HG03460 (cell line): Measurements from ENCODE around the gene CACNA1I.

ENCODE experiments used
- ATAC-seq: cut with Tn5 transposase; IDR thresholded peaks from one replicate; pipeline ENCODE4 v1.9.1; 2021; ENCODE audit not compliant: unreplicated experiment

The CACNA1I gene

GRCh38 chr22:39567135-39567946 lies 3.2 kb upstream of the CACNA1I start:
- no peak for ATAC-seq

- ATAC-seq, result no peak
These were observed 2.1 kb upstream of the CACNA1I start for GRCh38 chr22:39568278-39568981.

- ATAC-seq, result no peak
These were observed 1.5 kb upstream of the CACNA1I start for GRCh38 chr22:39569066-39569465.

DNA sequence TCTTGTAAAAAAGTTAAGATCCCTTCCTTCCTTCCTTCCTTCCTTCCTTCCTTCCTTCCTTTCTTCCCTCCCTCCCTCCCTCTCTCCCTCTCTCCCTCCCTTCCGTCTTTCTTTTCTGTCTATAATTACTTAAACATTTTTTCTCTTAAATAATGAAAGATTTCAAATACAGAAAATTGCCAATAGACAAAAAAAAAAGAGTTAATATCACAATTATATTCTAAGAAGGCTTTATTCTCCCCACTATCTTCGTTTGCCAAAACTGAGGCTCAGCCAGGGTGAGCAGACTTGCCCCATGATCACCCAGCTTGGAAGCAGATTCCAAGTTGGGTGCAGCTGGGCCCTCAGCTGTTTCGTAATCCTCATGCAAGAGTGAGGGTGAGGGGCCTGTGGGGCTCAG lies 327 bp upstream of the CACNA1I start:
- no peak for ATAC-seq

GRCh38 chr22:39571538-39571937 lies 985 bp downstream of the CACNA1I start:
- ATAC-seq, result no peak

DNA sequence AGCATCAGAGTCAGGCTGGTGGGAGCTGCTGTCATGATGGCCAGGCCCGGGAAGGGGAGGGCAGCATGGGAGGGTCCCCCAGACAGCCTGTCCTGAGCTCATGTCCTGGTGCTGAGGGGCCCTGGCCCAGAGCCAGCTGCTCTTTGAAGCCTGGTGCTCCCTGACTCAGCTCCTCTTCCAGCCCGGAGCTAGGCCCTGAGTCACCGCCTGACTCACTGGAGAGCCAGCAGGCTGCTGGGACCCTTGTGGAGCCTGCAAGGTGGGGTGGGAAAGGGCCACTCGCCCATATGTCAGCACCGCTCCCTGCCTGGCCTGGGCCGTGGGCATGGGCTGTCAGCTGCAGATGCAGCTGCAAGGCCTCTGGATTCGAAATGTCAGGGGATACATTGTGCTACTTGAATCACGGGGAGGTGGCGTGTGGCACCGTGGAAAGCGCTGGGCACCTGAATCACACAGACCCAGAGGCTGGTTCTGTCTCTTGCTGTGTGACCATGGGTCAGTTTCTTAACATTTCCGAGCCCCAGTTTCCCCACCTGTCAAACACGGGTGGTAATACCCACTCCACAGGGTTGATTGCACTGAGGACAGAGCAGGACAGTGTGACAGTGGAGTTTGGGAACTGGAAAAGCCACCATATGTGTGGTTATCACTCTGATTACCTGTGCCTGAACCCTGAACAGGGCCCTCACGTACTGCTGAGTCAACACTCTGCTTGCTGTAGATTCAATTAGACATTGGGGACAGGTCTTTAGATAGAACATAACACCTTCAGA lies 4.4 kb downstream of the CACNA1I start:
- ATAC-seq, result no peak

- ATAC-seq, result no peak
These were observed 4.9 kb downstream of the CACNA1I start for GRCh38 chr22:39575552-39575825.

- ATAC-seq, result no peak
These were observed 5.5 kb downstream of the CACNA1I start for GRCh38 chr22:39576027-39576426.

DNA sequence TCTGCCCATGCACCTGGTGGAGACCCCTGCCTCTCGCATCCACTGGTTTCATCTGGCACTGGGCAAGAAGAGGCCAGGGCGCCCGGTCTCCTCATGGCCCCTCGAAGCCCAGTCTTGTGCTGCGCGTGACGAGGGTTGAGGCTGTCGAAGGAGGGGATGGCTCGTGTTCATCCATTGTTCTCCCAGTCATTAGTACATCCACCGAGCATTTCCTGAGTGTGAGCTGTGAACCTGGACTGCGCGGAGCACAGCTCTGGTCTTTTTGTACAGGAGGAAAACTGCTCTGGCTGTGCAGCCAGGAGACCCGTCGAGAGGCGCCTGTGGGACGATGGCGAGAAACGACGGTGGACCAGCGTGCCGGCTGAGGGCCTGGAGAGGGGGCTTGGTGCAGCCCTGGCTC lies 6.8 kb downstream of the CACNA1I start:
- ATAC-seq, result no peak

DNA sequence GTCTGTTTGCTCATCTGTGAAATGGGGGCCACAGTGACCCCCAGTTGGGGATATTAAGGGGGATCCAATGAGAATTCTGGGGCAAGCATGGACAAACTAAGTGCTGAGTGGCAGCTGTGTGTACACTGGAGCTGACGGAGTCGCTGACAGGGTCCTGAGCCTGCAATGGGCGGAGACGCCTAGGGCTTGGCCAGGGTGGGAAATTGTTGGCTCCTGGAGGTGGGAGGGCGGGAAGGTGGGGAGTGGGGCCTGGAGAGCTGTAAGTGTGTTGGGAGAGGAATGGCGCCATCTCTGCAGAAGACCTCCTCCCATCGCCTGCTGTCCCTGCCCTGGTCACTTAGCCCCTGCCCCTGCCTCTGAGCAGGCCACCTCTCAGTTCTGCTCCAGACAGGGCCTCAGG lies 7.3 kb downstream of the CACNA1I start:
- no peak for ATAC-seq

DNA sequence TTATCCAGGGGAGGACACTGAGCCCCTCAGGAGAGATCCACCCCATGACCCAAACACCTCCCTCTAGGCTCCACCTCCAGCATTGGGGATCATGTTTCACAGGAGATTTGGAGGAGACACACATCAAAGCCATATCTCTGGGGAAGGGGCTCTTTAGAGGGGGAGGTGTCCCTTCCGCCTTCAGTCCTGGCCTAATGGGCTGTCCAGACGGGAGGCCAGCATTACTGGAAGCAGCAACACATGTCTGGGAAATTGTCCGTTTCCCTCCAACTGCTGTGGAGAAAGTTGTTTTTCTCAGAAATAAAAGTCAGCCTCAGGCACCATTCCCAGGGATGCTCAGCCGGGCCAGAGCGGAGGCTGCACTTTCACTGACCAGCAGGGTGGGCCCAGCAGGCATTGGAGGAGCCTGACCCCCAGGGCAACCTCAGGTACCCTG lies 9.5 kb downstream of the CACNA1I start:
- ATAC-seq, result no peak

- ATAC-seq, result no peak
These were observed 10.2 kb downstream of the CACNA1I start for GRCh38 chr22:39580795-39581194.

DNA sequence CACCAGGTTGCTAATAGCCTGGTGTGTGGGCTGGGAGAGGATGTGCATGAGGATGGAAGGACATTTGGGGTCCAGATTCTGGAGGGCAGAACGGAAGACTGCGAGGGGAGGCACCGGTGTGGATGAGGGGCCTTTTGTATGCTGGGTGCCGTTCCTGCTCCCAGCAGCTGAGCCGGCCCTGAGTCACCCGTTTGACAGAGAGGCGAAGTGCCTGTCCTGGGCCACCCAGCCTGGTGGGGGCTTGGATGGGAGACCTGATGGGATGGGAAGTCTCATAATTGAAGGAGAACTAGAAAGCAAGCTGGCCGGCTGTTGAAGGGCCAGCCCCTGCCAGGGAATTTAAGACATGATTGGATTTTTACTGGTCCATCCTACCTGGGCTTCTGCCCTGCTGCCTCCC lies 10.8 kb downstream of the CACNA1I start:
- ATAC-seq, result no peak

GRCh38 chr22:39583066-39583667 lies 12.6 kb downstream of the CACNA1I start:
- no peak for ATAC-seq

DNA sequence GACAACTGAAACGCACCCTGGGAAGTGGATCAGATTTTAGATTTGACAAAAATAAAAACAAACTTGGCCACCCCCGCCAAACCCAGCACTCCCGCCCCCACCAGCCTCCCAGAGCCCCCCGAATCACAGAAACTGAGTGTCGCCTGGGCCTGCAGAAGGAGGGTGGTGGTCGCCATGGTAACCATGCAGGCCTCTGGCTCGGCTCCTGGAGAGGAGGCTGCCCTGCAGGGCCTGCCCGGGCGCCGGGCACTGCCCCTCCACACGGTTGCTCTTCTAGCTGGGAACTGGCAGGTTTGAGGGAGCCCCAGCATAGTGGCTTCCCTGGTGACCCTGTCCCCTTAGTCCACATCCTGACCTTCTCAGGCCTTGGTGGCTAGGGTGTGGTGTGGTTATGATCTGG lies 19.3 kb downstream of the CACNA1I start:
- ATAC-seq, result no peak

- no peak for ATAC-seq
These were observed 21.8 kb downstream of the CACNA1I start for GRCh38 chr22:39592081-39593065.

GRCh38 chr22:39593066-39593930 lies 22.7 kb downstream of the CACNA1I start:
- ATAC-seq, result no peak

DNA sequence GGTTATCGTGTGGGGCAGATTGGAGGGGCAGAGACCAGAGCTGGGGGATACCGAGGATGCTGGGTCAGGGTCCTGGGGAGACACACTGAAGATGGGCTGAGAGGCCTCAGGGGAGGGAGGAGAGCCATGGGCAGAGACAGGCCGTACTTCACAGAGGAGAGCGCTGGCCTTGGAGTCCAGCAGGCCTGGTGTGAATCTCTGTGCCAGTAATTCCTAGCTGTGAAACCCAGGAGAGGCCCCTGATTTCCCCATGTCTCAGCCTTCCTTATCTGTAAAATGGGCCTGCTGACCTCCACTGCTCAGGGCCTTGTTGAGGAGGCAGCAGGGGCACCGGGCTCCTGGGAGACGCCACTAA lies 23.4 kb downstream of the CACNA1I start:
- no peak for ATAC-seq

- no peak for ATAC-seq
These were observed 23.9 kb downstream of the CACNA1I start for GRCh38 chr22:39594411-39594810.
